RWPE1 (cell line): Measurements from ENCODE around the gene LYSMD3.

Experiments
- CTCF ChIA-PET: fragments of 350-600 bp; sonication (Branson Sonifier 250); formaldehyde crosslinking; extraction: SDS; loops from one replicate; lab custom pipeline; 2021; lab: Yijun Ruan, JAX
- POLR2A ChIA-PET: fragments of 400-600 bp; formaldehyde crosslinking; extraction: SDS; loops from one replicate; lab custom pipeline; 2020; ENCODE audit warnings: antibody characterized with exemption; ENCODE audit not compliant: low non-redundant PET; lab: Yijun Ruan, JAX
- DNase-seq: peaks from one replicate; pipeline ENCODE4 v3.0.0; 2012; ENCODE audit warnings: low spot score
- H3K27ac ChIP-seq: fragments of 450-650 bp; 2 replicates; pipeline ENCODE4 v1.5.1; 2017
- CTCF ChIP-seq: fragments of 450-650 bp; conservative IDR thresholded peaks from 2 replicates; pipeline ENCODE4 v1.5.1; 2017; ENCODE audit warnings: low read depth, mild to moderate bottlenecking

LYSMD3 gene

GRCh38 chr5:90542827-90543519, 13.6 kb upstream of the LYSMD3 start:
- H3K27ac ChIP-seq = no peak overlapping the region
- DNase-seq = no peak
- no peak for TF ChIP-seq CTCF
- ChIA-PET POLR2A (no interaction called here), CTCF (no interaction called here)

GRCh38 chr5:90534922-90535321, 5.5 kb upstream of the LYSMD3 start:
- CTCF ChIA-PET = no interaction called here
- POLR2A ChIA-PET = no interaction called here
- no peak for TF ChIP-seq CTCF
- H3K27ac ChIP-seq = no peak overlapping the region
- no peak for DNase-seq

- no peak for DNase-seq
- TF ChIP-seq CTCF = no peak
- no peak overlapping the region for H3K27ac ChIP-seq
- CTCF ChIA-PET = interaction anchor here (0.5 kb wide), 1 partner anchor 1131 kb away, joined by 3 read pairs; no protein-coding TSS in a partner anchor
- POLR2A ChIA-PET = no interaction called here
These were observed 4.4 kb upstream of the LYSMD3 start for GRCh38 chr5:90533794-90534193.

- H3K27ac ChIP-seq = no peak overlapping the region
- ChIA-PET CTCF (interaction anchor here (0.6 to 1.7 kb wide), 5 partner anchors 54 to 143 kb away, joined by 3 to 12 read pairs (median 4); no protein-coding TSS in a partner anchor), POLR2A (no interaction called here)
- no peak for TF ChIP-seq CTCF
- no peak for DNase-seq
These were observed 1.5 kb upstream of the LYSMD3 start for GRCh38 chr5:90530736-90531487.

GRCh38 chr5:90529939-90530677, 724 bp upstream of the LYSMD3 start:
- ChIA-PET CTCF (interaction anchor here (0.5 to 1.7 kb wide), 12 partner anchors 15 to 1803 kb away, joined by 3 to 12 read pairs (median 4); no protein-coding TSS in a partner anchor), POLR2A (interaction anchor here (0.6 kb wide), 1 partner anchor 120 kb away, joined by 3 read pairs; the partner anchor contains the start of gene CETN3)
- DNase-seq = peak; percentile 92
- peak overlapping the region; percentile 82 for H3K27ac ChIP-seq
- peak; percentile 92 for TF ChIP-seq CTCF
